ENCODE measurements around the gene MSX2.

MSX2 gene

GRCh38 chr5:174734571-174735497 lies 10.5 kb downstream of the MSX2 start:
- Histone ChIP-seq H3K4me2 (ENCODE audit: low read depth, low read length, poor library complexity, severe bottlenecking) (no peak overlapping the region), H3K9me2 (replicated peaks; ENCODE audit: low read depth, low read length) (no peaks in the 10 kb centered on the region), H3F3A (ENCODE audit: low read depth) (no peaks in the 10 kb centered on the region), H3K79me2 (ENCODE audit: insufficient read depth, low read length) (no peaks in the 10 kb centered on the region), H3K9me3 (ENCODE audit: insufficient read depth, low read depth, low read length) (no peaks in the 10 kb centered on the region), H3K36me3 (ENCODE audit: insufficient read depth, low read length) (no peaks in the 10 kb centered on the region), H2AFZ (ENCODE audit: low read length) (no peak overlapping the region), H3K4me3 (ENCODE audit: low read length, poor library complexity, severe bottlenecking) (no peak overlapping the region), H4K20me1 (ENCODE audit: insufficient read depth, low read length, poor library complexity, severe bottlenecking) (no peaks in the 10 kb centered on the region), H3K9ac (ENCODE audit: low read depth, low read length, poor library complexity, severe bottlenecking) (no peak overlapping the region), H3K27me3 (ENCODE audit: insufficient read depth, low read length, poor library complexity, severe bottlenecking) (no peaks in the 10 kb centered on the region), H3K4me1 (ENCODE audit: insufficient read depth, low read length, poor library complexity, severe bottlenecking) (no peaks in the 10 kb centered on the region)
- TF ChIP-seq CTCF (conservative IDR thresholded peaks at IDR 0.05; ENCODE audit: low read length) (no peak), EZH2phosphoT487 (IDR thresholded peaks at IDR 0.05; ENCODE audit: borderline replicate concordance) (no peak)

- H3K27me3 ChIP-seq (ENCODE audit: insufficient read depth, low read length, poor library complexity, severe bottlenecking): no peaks in the 10 kb centered on the region
- H4K20me1 ChIP-seq (ENCODE audit: insufficient read depth, low read length, poor library complexity, severe bottlenecking): no peaks in the 10 kb centered on the region
- no peaks in the 10 kb centered on the region for H3K9me3 ChIP-seq (ENCODE audit: insufficient read depth, low read depth, low read length)
- no peaks in the 10 kb centered on the region for H3F3A ChIP-seq (ENCODE audit: low read depth)
- H3K79me2 ChIP-seq (ENCODE audit: insufficient read depth, low read length): no peaks in the 10 kb centered on the region
- H3K4me3 ChIP-seq (ENCODE audit: low read length, poor library complexity, severe bottlenecking): no peak overlapping the region
- H3K9ac ChIP-seq (ENCODE audit: low read depth, low read length, poor library complexity, severe bottlenecking): no peak overlapping the region
- H3K4me2 ChIP-seq (ENCODE audit: low read depth, low read length, poor library complexity, severe bottlenecking): no peak overlapping the region
- TF ChIP-seq EZH2phosphoT487 (IDR thresholded peaks at IDR 0.05; ENCODE audit: borderline replicate concordance): no peak
- peak; percentile 48 for TF ChIP-seq CTCF (conservative IDR thresholded peaks at IDR 0.05; ENCODE audit: low read length)
- no peak overlapping the region for H2AFZ ChIP-seq (ENCODE audit: low read length)
- H3K4me1 ChIP-seq (ENCODE audit: insufficient read depth, low read length, poor library complexity, severe bottlenecking): no peaks in the 10 kb centered on the region
- H3K36me3 ChIP-seq (ENCODE audit: insufficient read depth, low read length): no peaks in the 10 kb centered on the region
- no peaks in the 10 kb centered on the region for H3K9me2 ChIP-seq (replicated peaks; ENCODE audit: low read depth, low read length)
Measured at GRCh38 chr5:174735498-174736330, 11.3 kb downstream of the MSX2 start.

- H3K4me1 ChIP-seq (ENCODE audit: insufficient read depth, low read length, poor library complexity, severe bottlenecking): no peaks in the 10 kb centered on the region
- H2AFZ ChIP-seq (ENCODE audit: low read length): no peak overlapping the region
- H3K4me2 ChIP-seq (ENCODE audit: low read depth, low read length, poor library complexity, severe bottlenecking): no peak overlapping the region
Measured at GRCh38 chr5:174736331-174736721, 11.9 kb downstream of the MSX2 start.

More at GRCh38 chr5:174736331-174736721, 11.9 kb downstream of the MSX2 start:
- no peak overlapping the region for H3K4me3 ChIP-seq (ENCODE audit: low read length, poor library complexity, severe bottlenecking)
- TF ChIP-seq CTCF (conservative IDR thresholded peaks at IDR 0.05; ENCODE audit: low read length) (no peak), EZH2phosphoT487 (IDR thresholded peaks at IDR 0.05; ENCODE audit: borderline replicate concordance) (no peak)
- no peaks in the 10 kb centered on the region for H3K9me2 ChIP-seq (replicated peaks; ENCODE audit: low read depth, low read length)
- no peaks in the 10 kb centered on the region for H3F3A ChIP-seq (ENCODE audit: low read depth)
- H3K9me3 ChIP-seq (ENCODE audit: insufficient read depth, low read depth, low read length): no peaks in the 10 kb centered on the region
- H4K20me1 ChIP-seq (ENCODE audit: insufficient read depth, low read length, poor library complexity, severe bottlenecking): no peaks in the 10 kb centered on the region
- H3K9ac ChIP-seq (ENCODE audit: low read depth, low read length, poor library complexity, severe bottlenecking): no peak overlapping the region
- H3K36me3 ChIP-seq (ENCODE audit: insufficient read depth, low read length): no peaks in the 10 kb centered on the region
- no peaks in the 10 kb centered on the region for H3K79me2 ChIP-seq (ENCODE audit: insufficient read depth, low read length)
- H3K27me3 ChIP-seq (ENCODE audit: insufficient read depth, low read length, poor library complexity, severe bottlenecking): no peaks in the 10 kb centered on the region
